CD4-positive, alpha-beta memory T cell (primary cell): Measurements from ENCODE around the gene AK9. TPM values are rescaled to one million over a fixed set of nuclear protein-coding genes. Genes with fewer than 3 reads are reported as not detected.

ENCODE experiments used
- CTCF ChIA-PET: fragments of 350-600 bp; sonication (Branson Sonifier 250); formaldehyde crosslinking; loops from one replicate; lab custom pipeline; 2021; ENCODE audit warnings: inconsistent platforms; ENCODE audit not compliant: partially characterized antibody; lab: Charles Lee
- POLR2A ChIA-PET: fragments of 350-600 bp; sonication (Branson Sonifier 250); formaldehyde crosslinking; loops from one replicate; lab custom pipeline; 2021; ENCODE audit not compliant: partially characterized antibody; lab: Charles Lee
- DNase-seq, 5 donors: peaks; one replicate each; pipeline versions ENCODE4 v3.0.0 to v3.0.0-alpha.2; 2020 to 2022; ENCODE audit warnings: mixed read lengths in 1 of 5
- H3K27ac ChIP-seq: one replicate; pipeline ENCODE4 v1.7.0; 2013; ENCODE audit warnings: low read depth, low read length
- H3K27me3 ChIP-seq: 2 replicates; pipeline ENCODE4 v1.7.0; 2013; ENCODE audit warnings: mild to moderate bottlenecking, low read length, moderate library complexity; ENCODE audit not compliant: insufficient read depth
- H3K36me3 ChIP-seq: 2 replicates; pipeline ENCODE4 v1.7.0; 2013; ENCODE audit warnings: mild to moderate bottlenecking, low read length, moderate library complexity; ENCODE audit not compliant: insufficient read depth
- H3K4me1 ChIP-seq: 2 replicates; pipeline ENCODE4 v1.7.0; 2013; ENCODE audit warnings: mild to moderate bottlenecking, low read length, moderate library complexity; ENCODE audit not compliant: insufficient read depth
- H3K4me3 ChIP-seq, 2 donors: one replicate each; pipeline ENCODE4 v1.7.0; 2013; ENCODE audit warnings: low read length in 2 of 2, mild to moderate bottlenecking in 1 of 2
- H3K9me3 ChIP-seq, 2 donors: one replicate each; pipeline ENCODE4 v1.7.0; 2013; ENCODE audit warnings: low read length in 2 of 2, control low read depth in 1 of 2; ENCODE audit not compliant: control insufficient read depth in 1 of 2
- H3K27ac Mint-ChIP-seq, 7 donors: one replicate each; pipeline ENCODE4 v1.8.0; 2020 to 2021; ENCODE audit warnings: mixed read lengths in 7 of 7, mild to moderate bottlenecking in 6 of 7, inconsistent platforms in 3 of 7, moderate library complexity in 3 of 7
- H3K27me3 Mint-ChIP-seq, 2 donors: one replicate each; pipeline ENCODE4 v1.8.0; 2020 to 2021; ENCODE audit warnings: mixed read lengths in 2 of 2
- H3K36me3 Mint-ChIP-seq, 2 donors: one replicate each; pipeline ENCODE4 v1.8.0; 2020 to 2021; ENCODE audit warnings: mixed read lengths in 2 of 2, inconsistent platforms in 1 of 2, mild to moderate bottlenecking in 1 of 2
- H3K4me1 Mint-ChIP-seq, 4 donors: one replicate each; pipeline ENCODE4 v1.8.0; 2020 to 2021; ENCODE audit warnings: mixed read lengths in 4 of 4, mild to moderate bottlenecking in 1 of 4
- H3K4me3 Mint-ChIP-seq, 8 donors: one replicate each; pipeline ENCODE4 v1.8.0; 2020 to 2021; ENCODE audit warnings: mixed read lengths in 8 of 8, mild to moderate bottlenecking in 7 of 8, moderate library complexity in 6 of 8, inconsistent platforms in 3 of 8
- H3K9me3 Mint-ChIP-seq, 8 donors: one replicate each; pipeline ENCODE4 v1.8.0; 2020 to 2021; ENCODE audit warnings: mixed read lengths in 8 of 8, mild to moderate bottlenecking in 5 of 8, inconsistent platforms in 3 of 8, moderate library complexity in 1 of 8
- intact Hi-C: fragments of 100-400 bp; cut with micrococcal nuclease; formaldehyde crosslinking; loops from one replicate; pipeline ENCODE4 v1.15.1; 2023
- polyA plus RNA-seq, 2 donors: library from polyadenylated mRNA; unstranded; fragments of 300-500 nt; fragmentation: Illumina TruSeq; gene quantifications; one replicate each; pipeline ENCODE4 v1.2.3, GENCODE V29; 2021
- total RNA-seq, 2 experiments: library from RNA; stranded (reverse); gene quantifications; one replicate each; pipeline ENCODE4 v1.2.3, GENCODE V29; 2021

Gene AK9
- total and polyA plus RNA-seq, 4 experiments from 2014 or later = 5.1 to 18.4 (median 12.5) TPM

DNA sequence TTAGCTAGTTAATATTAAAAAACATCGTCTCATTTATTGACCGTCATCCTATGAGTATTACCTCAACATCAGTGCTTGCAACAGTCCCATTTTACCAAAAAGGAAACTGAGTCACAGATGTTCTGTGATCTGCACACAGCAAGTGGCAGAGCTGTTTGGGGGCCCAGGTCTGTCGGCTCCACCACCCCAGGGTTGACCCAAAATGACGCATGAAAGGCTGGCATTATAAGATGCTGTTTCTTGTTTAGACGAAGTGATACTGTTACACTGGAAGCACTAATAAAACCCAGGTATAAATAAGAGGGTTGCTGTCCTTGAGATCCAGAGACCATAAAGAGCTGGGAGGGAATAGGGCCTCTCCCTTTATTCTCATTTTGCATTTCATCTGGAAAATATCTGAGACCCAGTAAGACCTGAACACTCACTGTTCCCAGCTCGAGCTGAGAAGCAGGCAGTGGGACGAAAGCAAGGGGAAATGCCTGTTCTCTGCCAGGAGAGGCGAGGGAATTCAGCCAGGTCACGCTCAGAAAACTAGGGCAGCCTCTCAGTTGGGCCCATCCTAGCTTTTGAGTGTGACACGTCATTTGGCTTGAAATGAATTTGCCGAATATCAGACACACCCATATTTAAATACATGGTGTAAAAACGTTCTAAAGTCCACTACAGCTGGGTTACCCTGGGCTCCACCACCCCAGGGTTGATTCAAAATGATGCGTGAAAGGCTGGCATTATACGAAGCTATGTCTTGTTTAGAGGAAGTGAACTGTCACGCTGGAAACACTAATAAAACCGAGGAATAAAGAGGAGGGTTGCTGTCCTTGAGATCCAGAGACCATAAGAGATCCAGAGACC lies 234.1 kb downstream of the AK9 start:
- intact Hi-C loops = loop anchor here (10.0 kb wide), 1 partner anchor 1358 kb away; the partner anchor contains the start of gene CDK19
- H3K4me3 ChIP-seq = no peak overlapping the region
- H3K27ac Mint-ChIP-seq = peak overlapping the region; percentile 51 to 96 (median 85)
- H3K4me1 Mint-ChIP-seq = peaks cover 42 to 70% (median 56%) of the 10 kb centered on the region in 4 donors
- peak overlapping the region; percentile 59 to 83 (median 74) for H3K4me3 Mint-ChIP-seq
- DNase-seq = no peak
- CTCF ChIA-PET = interaction anchor here (0.7 to 8.6 kb wide), 11 partner anchors 7 to 268 kb away, joined by 3 to 70 read pairs (median 4); partner anchors contain the start of genes PPIL6, SMPD2 and ZBTB24
- peak overlapping the region; percentile 56 for H3K27ac ChIP-seq
- H3K27me3 Mint-ChIP-seq = no peaks in the 10 kb centered on the region
- peaks cover 67% of the 10 kb centered on the region for H3K4me1 ChIP-seq
- H3K9me3 Mint-ChIP-seq = peaks cover 0 to 3% (median 0%) of the 10 kb centered on the region in 8 donors
- peaks cover 9 to 22% of the 10 kb centered on the region in 2 donors for H3K36me3 Mint-ChIP-seq
- no peaks in the 10 kb centered on the region for H3K9me3 ChIP-seq
- POLR2A ChIA-PET = interaction anchor here (0.9 to 13.4 kb wide), 11 partner anchors 7 to 723 kb away, joined by 3 to 220 read pairs (median 12); partner anchors contain the start of genes AK9, CD164, CDC40 and FIG4
- peaks cover 6% of the 10 kb centered on the region for H3K36me3 ChIP-seq
- no peaks in the 10 kb centered on the region for H3K27me3 ChIP-seq

DNA sequence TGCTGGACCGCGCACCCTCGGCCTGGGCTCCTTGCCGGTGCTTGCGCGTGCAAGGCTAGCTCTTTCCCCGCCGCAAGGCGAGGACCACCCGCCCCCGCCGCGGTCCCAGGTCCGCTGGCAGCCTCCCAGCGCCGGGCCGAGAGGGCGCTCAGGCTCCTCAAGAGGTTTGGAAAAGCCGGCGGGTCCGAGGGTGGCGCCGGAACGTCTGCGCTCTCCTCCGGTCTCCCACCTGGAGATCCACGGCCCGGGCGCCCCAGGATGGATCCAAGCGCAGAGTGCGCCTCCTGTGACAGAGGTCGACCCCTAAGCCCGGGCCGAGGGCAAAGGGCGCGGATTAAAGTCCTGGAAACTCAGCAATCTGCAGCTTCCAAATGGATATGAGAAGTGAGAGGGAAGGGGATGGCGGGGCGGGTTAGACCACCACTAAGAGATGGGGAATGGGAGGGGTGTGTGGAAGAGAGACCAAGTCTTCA lies 234.9 kb downstream of the AK9 start:
- peaks cover 10% of the 10 kb centered on the region for H3K36me3 ChIP-seq
- H3K9me3 Mint-ChIP-seq = no peaks in the 10 kb centered on the region
- intact Hi-C loops = loop anchor here (10.0 kb wide), 1 partner anchor 1359 kb away; the partner anchor contains the start of gene CDK19
- no peaks in the 10 kb centered on the region for H3K27me3 Mint-ChIP-seq
- no peak for DNase-seq
- ChIA-PET CTCF (interaction anchor here (0.7 to 8.6 kb wide), 10 partner anchors 8 to 267 kb away, joined by 3 to 70 read pairs (median 5); partner anchors contain the start of genes PPIL6, SMPD2 and ZBTB24), POLR2A (interaction anchor here (1.0 to 13.4 kb wide), 14 partner anchors 8 to 419 kb away, joined by 3 to 220 read pairs (median 7); partner anchors contain the start of genes AK9, CD164, FIG4 and PPIL6)
- H3K4me3 Mint-ChIP-seq = peak overlapping the region; percentile 59 to 98 (median 75)
- peak overlapping the region; percentile 72 to 97 (median 92) for H3K27ac Mint-ChIP-seq
- H3K27me3 ChIP-seq = no peaks in the 10 kb centered on the region
- peak overlapping the region; percentile 56 for H3K27ac ChIP-seq
- H3K4me1 ChIP-seq = peaks cover 72% of the 10 kb centered on the region
- H3K4me1 Mint-ChIP-seq = peaks cover 38 to 72% (median 56%) of the 10 kb centered on the region in 4 donors
- peaks cover 4 to 16% of the 10 kb centered on the region in 2 donors for H3K36me3 Mint-ChIP-seq
- no peaks in the 10 kb centered on the region for H3K9me3 ChIP-seq
- H3K4me3 ChIP-seq = peak overlapping the region; percentile 11 to 67

DNA sequence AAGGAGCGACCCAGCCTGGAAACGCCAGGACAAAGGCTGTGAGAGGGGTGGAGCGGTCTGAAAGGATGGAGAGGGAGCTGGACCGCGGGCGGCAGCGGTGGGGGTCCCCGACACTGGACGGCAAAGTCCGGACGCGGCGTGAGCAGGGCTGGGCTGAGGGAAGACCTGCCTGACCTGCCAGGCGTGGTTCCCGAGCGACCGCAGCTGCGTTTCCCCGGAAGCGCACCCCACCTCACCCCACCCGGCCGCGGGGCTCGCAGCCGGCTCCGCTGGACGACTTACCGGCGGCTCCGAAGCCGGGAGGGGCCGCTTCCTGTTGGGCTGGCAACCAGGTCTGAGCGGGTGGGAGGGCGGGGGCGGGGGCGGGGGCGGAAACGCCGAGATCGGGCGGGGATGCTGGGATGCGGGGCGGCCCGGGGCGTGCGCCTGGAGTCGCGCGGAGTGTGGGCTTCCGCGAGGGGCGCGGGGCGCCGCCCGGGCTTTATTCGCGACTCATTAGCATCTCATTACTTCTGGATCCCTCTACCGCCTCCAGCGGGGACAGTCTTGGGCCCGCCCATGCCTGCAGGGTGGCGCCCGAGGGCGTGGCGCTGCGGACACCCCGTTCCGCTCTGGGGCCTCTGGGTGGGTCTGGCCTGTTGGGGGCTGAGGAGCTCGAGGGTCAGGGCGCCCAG lies 235.4 kb downstream of the AK9 start, which contains the start of gene MICAL1:
Gene MICAL1 (minus strand): TSS at position 336 of the 674 bp plus-strand sequence. CDS start 1,576 bp downstream, outside the sequence.
- DNase-seq = peak; percentile 78 to 90 (median 81)
- Histone ChIP-seq H3K4me1 (peaks cover 76% of the 10 kb centered on the region), H3K27ac (peak within 1 kb of the TSS; percentile 94), H3K9me3 (no peaks in the 10 kb centered on the region), H3K4me3 (peak within 1 kb of the TSS; percentile 76 to 91), H3K36me3 (peaks cover 10% of the 10 kb centered on the region), H3K27me3 (no peaks in the 10 kb centered on the region)
- H3K4me3 Mint-ChIP-seq = peak within 1 kb of the TSS; percentile 87 to 99 (median 98)
- peaks cover 40 to 77% (median 60%) of the 10 kb centered on the region in 4 donors for H3K4me1 Mint-ChIP-seq
- peaks cover 3 to 16% of the 10 kb centered on the region in 2 donors for H3K36me3 Mint-ChIP-seq
- H3K27me3 Mint-ChIP-seq = no peaks in the 10 kb centered on the region
- CTCF ChIA-PET = interaction anchor here (0.8 to 8.6 kb wide), 9 partner anchors 9 to 584 kb away, joined by 3 to 70 read pairs (median 7); partner anchors contain the start of genes PPIL6, SMPD2 and ZBTB24
- POLR2A ChIA-PET = interaction anchor here (0.6 to 13.4 kb wide), 15 partner anchors 8 to 419 kb away, joined by 3 to 220 read pairs (median 7); partner anchors contain the start of genes CD164, CEP57L1, PPIL6 and SESN1
- peak within 1 kb of the TSS; percentile 95 to 100 (median 99) for H3K27ac Mint-ChIP-seq
- no peaks in the 10 kb centered on the region for H3K9me3 Mint-ChIP-seq
- intact Hi-C loops = loop anchor here (1.0 to 10.0 kb wide), 5 partner anchors 15 to 1359 kb away; partner anchors contain the start of genes AK9, CD164, CDK19 and FIG4

DNA sequence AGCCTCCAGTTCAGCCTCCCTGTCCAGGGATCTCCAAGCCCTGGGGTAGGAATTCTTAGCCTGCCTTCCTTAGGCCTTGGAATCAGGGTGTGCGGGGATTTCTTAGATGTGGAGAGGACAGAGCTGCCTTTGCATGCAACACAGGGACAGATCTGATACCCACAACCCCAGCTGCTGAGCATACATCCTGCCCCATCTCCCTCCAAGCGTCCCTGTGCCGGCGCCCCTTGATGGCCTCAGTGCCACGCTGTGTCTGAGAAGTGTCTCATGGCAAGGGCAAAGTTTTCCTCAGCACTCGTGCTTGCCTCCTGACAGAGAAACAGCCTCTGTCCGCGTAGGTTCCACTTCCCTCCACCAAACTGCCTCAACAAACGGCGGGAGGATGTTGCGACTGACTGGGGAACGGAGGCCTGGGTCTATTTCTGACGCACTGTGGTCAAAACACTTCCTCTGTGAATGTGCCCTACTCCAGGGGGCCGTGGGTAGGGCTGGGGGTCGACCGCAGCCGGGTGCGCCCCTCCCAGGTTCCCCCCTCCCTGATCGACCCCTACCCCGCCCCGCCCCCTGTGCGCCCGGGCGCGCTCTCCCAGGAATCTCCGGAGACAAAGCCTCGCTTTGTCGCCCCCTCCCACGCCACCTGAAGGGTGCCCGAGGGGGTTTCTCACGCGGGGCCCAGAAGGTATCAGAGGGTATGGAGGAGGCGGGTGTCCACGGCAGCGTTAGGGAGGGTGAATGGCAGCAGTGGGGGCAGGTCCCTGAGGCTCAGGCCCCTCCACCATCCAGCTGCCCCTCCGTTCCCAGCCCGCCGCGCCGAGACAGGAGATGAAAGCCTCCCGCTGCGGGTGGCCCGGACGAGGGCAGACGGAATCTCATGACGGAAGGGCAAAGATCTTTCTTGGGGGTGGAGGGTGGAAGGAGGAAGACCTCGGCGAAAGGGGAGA lies 236.2 kb downstream of the AK9 start:
- intact Hi-C loops = loop anchor here (1.0 to 10.0 kb wide), 5 partner anchors 14 to 1360 kb away; partner anchors contain the start of genes AK9, CD164, CDK19 and FIG4

DNA sequence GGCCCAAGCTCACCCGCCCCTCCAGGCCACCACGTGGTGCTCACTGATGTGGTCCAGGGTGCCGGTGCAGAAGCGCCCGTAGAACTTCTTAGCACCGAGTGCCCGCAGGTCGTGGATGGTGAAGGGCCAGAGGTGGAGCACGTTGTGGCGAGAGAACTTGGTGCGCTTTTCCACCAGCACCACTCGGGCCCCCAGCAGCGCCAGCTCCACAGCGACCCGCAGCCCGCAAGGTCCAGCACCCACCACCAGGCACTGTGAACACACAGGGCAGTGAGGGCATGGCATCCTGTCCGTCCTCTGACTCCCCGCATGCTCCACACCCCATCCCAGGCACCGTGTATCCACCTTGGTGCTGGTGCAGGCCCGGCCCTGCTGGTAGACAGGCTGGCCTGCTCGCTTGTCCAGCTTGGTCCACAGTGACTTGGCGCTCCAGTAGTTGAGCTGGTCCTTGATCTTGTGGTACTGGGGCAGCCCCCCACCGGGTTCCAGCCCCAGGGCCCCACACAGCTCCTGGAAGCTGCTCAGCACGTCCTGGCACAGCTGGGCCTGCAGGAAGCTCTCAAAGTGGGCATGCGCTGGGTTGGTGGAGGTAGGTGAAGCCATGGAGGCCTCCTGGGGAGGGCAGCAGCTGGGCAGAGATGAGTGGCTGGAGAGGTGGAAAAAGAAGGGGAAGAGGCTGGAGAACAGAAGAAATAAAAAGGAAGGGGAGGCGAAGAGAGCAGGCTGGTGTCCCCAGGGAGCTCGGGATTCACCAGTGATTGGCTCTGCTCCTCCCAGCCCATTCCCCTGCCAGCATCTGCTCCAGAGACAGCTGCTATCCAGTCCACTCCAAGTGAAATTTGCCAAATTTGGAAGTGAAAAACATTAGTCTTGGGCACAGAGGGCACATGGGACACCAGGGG lies 237.2 kb downstream of the AK9 start:
- Histone ChIP-seq H3K36me3 (peaks cover 10% of the 10 kb centered on the region), H3K4me1 (peaks cover 85% of the 10 kb centered on the region), H3K4me3 (peak overlapping the region; percentile 76 to 91), H3K27me3 (no peaks in the 10 kb centered on the region), H3K27ac (peak overlapping the region; percentile 94), H3K9me3 (no peaks in the 10 kb centered on the region)
- H3K4me1 Mint-ChIP-seq = peaks cover 41 to 78% (median 61%) of the 10 kb centered on the region in 4 donors
- H3K4me3 Mint-ChIP-seq = peak overlapping the region; percentile 87 to 98 (median 95)
- ChIA-PET CTCF (interaction anchor here (0.8 to 8.6 kb wide), 5 partner anchors 11 to 586 kb away, joined by 3 to 70 read pairs (median 4); partner anchors contain the start of genes PPIL6 and SMPD2), POLR2A (interaction anchor here (0.7 to 13.4 kb wide), 11 partner anchors 10 to 887 kb away, joined by 3 to 220 read pairs (median 9); partner anchors contain the start of genes AK9, CD164, CDC40 and CEP57L1)
- H3K36me3 Mint-ChIP-seq = peaks cover 7 to 23% of the 10 kb centered on the region in 2 donors
- DNase-seq = no peak
- H3K27me3 Mint-ChIP-seq = no peaks in the 10 kb centered on the region
- H3K9me3 Mint-ChIP-seq = no peaks in the 10 kb centered on the region
- intact Hi-C loops = loop anchor here (10.0 kb wide), 1 partner anchor 1361 kb away; the partner anchor contains the start of gene CDK19
- H3K27ac Mint-ChIP-seq = peak overlapping the region; percentile 94 to 100 (median 99)

More for the DNA sequence above, 236.2 kb downstream of the AK9 start:
- H3K27ac Mint-ChIP-seq = peak overlapping the region; percentile 95 to 100 (median 99)
- Histone ChIP-seq H3K27ac (peak overlapping the region; percentile 94), H3K9me3 (no peaks in the 10 kb centered on the region), H3K36me3 (peaks cover 10% of the 10 kb centered on the region), H3K4me3 (peak overlapping the region; percentile 76 to 91), H3K4me1 (peaks cover 81% of the 10 kb centered on the region), H3K27me3 (no peaks in the 10 kb centered on the region)
- peak overlapping the region; percentile 87 to 99 (median 98) for H3K4me3 Mint-ChIP-seq
- peak; percentile 80 to 94 (median 85) for DNase-seq
- no peaks in the 10 kb centered on the region for H3K27me3 Mint-ChIP-seq
- H3K9me3 Mint-ChIP-seq = no peaks in the 10 kb centered on the region
- CTCF ChIA-PET = interaction anchor here (0.8 to 8.6 kb wide), 9 partner anchors 10 to 585 kb away, joined by 3 to 70 read pairs (median 4); partner anchors contain the start of genes PPIL6, SMPD2 and ZBTB24
- peaks cover 6 to 20% of the 10 kb centered on the region in 2 donors for H3K36me3 Mint-ChIP-seq
- peaks cover 44 to 81% (median 64%) of the 10 kb centered on the region in 4 donors for H3K4me1 Mint-ChIP-seq
- POLR2A ChIA-PET = interaction anchor here (0.6 to 13.4 kb wide), 18 partner anchors 9 to 725 kb away, joined by 3 to 220 read pairs (median 8); partner anchors contain the start of genes AK9, CD164, CDC40 and CEP57L1
